Gastrocnemius medialis (tissue), 4 donors: ENCODE measurements around the gene PPFIA1.

Experiments
- POLR2A ChIP-seq, 2 donors: fragments of 450-650 bp; IDR thresholded peaks; one replicate each; pipeline ENCODE4 v1.6.1; 2017; ENCODE audit warnings: antibody characterized with exemption in 2 of 2, mild to moderate bottlenecking in 2 of 2, moderate library complexity in 2 of 2
- TF ChIP-seq, protein P1 (sequence below), 5 experiments: fragments of 450-650 bp in 3 of 5; fragments of 200-600 bp in 2 of 5; sonication (generic) in 2 of 5; IDR thresholded peaks in 4 of 5; conservative IDR thresholded peaks in 1 of 5; 1 replicate in 4 of 5; 2 replicates in 1 of 5; pipeline ENCODE4 v1.5.1; 2016 to 2019; ENCODE audit warnings: antibody characterized with exemption in 5 of 5, mild to moderate bottlenecking in 3 of 5, moderate library complexity in 3 of 5

DNA sequence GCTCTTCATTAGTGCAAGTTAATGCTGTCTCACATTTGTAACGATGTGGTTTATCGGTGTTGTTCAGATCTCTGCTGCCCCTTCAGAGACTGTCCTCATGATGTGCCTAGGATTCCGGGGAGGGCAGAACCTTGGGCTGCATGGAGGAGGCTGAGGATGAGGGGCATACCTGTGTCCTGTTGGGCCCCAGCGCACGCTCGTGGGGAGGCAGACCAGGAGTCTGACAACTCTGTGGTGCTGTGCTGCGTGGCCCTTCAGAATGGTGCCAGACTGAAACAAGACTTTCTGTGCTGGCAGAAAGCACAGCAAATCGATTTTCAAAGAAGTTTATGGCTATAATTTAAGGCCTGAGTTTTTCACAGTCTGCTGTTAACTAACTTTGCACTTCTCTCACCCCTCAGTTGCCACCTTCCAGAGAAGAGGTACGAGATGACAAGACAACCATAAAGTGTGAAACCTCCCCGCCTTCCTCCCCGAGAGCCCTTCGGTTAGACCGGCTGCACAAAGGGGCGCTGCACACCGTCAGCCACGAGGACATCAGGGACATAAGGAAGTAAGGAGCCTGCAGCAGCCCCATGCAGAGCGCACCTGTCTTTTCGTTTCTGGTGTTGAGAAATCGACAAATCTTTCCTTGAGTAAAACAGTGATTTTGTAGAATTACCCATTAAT is 83.5 kb downstream of the PPFIA1 start:
- TF ChIP-seq, protein P1, sequence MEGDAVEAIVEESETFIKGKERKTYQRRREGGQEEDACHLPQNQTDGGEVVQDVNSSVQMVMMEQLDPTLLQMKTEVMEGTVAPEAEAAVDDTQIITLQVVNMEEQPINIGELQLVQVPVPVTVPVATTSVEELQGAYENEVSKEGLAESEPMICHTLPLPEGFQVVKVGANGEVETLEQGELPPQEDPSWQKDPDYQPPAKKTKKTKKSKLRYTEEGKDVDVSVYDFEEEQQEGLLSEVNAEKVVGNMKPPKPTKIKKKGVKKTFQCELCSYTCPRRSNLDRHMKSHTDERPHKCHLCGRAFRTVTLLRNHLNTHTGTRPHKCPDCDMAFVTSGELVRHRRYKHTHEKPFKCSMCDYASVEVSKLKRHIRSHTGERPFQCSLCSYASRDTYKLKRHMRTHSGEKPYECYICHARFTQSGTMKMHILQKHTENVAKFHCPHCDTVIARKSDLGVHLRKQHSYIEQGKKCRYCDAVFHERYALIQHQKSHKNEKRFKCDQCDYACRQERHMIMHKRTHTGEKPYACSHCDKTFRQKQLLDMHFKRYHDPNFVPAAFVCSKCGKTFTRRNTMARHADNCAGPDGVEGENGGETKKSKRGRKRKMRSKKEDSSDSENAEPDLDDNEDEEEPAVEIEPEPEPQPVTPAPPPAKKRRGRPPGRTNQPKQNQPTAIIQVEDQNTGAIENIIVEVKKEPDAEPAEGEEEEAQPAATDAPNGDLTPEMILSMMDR (IDR thresholded peaks at IDR 0.05 in 4 of 5, conservative IDR thresholded peaks at IDR 0.05 in 1 of 5) = no peak
- no peak for TF ChIP-seq POLR2A (IDR thresholded peaks at IDR 0.05)
